Stimulated activated CD8-positive, alpha-beta memory T cell treated with anti-CD3 and anti-CD28 coated beads, Interleukin-12 subunit alpha, Interleukin-12 subunit beta, amount 100 ng/mL, for 4 hours (primary cell): ENCODE data around the gene COL4A6.

ENCODE experiments used
- DNase-seq: peaks from one replicate; pipeline ENCODE4 v3.0.0-alpha.2; 2020; ENCODE audit warnings: low read depth

Gene COL4A6

GRCh38 chrX:108270739-108271396 is 167.4 kb downstream of the COL4A6 start:
- DNase-seq = no peak

- no peak for DNase-seq
Observed at GRCh38 chrX:108270280-108270679, 167.9 kb downstream of the COL4A6 start.

DNA sequence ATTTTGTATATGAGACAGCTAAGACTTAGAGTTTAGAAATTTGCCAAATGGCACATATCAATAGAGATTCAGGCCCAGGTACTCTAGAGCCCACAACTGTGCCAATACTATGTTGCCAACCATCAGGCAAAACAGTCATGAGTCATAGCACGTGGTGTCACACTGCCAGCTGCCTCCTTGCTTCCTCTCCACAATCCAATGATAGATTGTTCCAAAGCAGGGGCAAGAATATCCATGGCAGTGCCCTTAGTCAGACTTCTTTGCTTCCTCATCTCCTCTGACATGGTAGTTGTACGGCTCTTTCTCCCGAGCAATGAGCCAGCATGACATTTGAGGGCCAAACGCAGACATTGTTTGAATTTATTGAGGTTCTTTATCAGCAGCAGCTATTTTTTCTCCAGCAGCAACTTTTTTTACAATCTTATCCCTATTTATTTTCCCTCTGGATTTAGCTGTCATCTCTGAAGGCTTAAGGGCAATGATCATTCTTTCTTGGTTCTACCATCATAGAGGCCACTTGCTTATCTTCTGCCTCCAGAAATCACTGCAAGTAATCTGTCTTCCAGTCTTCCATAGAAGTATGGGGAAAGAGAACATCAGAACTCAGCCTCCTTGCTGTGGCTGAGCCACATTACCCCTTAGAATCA is 169.7 kb downstream of the COL4A6 start:
- no peak for DNase-seq

DNA sequence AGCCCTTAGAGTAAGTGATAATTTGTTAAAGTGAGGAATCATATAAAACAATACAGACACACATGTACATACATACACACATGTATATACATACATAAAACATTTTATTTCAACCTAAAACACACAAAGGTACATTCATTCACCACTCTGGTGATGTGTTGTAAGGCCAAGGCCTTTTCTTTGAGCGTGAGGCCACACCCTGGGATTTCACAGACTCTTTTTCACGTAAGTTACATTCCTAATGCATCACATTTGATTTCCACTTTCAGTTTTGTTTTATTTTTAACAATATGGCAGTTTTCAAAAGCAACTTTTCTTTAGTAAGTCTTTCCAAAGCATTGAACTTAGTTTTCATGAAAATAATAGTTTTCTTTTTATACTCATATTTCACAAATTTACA is 170.7 kb downstream of the COL4A6 start:
- DNase-seq = no peak

- DNase-seq = no peak
Observed at GRCh38 chrX:108264376-108264775, 173.8 kb downstream of the COL4A6 start.

DNA sequence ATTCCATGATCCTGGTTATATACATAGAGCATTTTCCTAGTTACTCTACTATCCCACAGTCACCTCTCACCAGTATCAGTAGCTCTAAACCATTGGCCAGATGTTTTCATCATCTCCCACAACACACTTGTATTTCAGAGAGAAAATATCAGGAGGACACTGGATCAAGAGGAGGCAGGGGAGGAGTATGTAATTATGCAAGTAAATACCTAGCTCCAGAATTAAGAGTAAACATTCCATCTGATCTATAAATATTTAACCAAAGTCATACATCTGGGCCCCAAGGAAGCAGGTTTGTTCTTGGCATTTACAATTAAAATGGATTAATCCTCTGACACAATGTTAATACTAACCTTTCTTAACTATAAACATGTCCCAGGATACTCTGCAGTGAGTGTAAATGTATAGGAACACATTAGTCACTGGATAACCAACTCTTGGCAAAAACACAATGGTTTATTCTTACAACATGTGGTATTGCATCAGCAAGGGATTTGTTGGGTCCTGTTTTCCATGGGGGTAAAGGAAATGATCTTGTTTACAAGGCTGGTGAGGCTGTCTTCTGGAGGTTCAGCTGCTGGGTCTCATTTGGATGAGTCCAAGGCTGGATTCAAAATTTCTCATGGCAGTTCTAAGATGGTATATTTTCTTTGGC is 176.5 kb downstream of the COL4A6 start:
- no peak for DNase-seq

- no peak for DNase-seq
Observed at GRCh38 chrX:108257556-108257955, 180.7 kb downstream of the COL4A6 start.

DNA sequence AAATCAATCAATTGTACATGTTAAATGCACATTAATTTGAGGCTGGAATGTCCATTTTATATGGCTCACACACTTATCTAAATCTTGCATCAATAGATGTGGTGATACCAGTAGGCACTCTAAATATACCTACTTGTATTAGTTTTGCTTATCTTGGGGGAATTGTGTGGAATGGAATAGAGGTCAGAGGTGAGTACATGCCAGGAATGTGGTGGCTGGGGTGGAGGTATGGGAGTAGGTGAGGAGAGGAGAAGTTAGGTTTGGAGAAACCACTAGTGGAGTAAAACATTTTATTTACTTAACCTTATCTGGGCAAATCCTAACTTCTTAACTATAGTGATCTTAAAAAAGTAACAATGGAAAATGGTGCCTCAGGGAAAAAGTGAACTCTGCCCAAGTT is 183.6 kb downstream of the COL4A6 start:
- no peak for DNase-seq

DNA sequence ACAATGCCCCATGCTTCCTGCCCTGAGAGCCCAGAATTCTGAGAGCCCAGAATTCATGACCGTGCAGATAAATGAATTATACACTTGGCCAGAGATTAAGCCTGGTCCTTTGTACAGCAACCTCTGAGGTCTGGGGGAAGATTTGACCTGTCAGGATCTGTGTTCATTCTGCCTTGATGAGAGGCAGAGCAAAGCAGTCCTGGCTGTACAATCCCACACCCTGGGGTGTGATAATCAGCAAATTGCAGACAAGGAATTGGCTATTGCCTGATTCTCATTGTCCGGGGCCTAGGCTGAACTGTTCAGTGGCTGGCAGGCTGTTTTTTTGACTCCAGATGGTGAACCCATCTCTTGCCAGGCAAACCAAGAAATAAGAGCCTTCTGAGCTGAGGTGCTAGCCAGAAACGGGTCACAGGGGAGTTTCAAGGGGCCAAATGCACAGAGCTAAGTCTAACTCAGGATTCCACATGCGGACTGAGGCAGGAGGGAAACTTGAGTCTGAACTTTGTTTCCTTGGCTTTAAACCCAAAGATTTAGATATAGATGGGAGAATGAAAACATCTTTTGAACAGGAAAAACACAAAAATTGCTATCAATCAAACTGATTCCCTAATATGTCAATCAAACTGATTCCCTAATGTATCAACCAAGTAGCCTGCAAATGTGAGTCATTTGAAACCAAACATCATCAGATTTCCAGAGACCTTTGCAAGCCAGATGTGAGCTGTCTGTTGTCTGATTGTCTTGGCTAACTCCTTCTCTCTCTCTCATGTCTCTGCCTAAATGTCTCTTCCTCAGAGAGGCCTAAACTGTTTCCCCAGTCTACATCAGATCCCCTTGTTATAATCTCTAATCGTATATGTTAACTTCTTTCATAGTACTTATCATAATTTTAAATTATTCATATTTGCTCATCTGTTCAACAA is 187.3 kb downstream of the COL4A6 start:
- no peak for DNase-seq

DNA sequence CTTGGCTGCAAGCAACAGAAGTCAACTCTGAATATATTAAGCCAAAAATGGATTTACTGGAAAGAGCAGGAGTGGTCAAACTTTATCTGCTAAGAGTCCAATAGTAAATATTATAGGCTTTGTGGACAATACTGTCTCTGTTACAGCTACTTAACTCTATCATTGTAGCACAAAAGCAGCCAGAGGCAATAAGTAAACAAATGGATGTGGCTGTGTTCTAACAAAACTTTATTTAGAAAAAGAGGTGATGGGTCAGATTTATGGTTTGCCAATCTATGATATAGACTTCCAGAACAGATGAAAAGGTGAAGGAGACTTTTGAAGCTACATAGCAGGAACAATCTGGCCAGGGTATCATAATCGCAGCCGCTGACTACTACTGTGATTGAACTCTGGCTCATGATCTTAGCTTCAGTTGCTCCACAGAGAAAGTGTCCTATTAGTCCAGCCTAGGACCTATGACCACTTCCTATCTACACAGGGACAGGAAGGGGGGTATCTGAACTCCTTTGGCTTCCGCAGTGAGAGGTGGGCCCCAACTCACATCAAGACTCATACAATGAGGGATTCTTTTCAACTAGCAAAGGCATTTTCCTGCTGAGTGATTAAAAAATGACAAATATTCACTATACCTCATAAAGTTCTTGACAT is 191.8 kb downstream of the COL4A6 start:
- DNase-seq = no peak

GRCh38 chrX:108245462-108245861 is 192.8 kb downstream of the COL4A6 start:
- DNase-seq = no peak

GRCh38 chrX:108235986-108236385 is 202.2 kb downstream of the COL4A6 start:
- no peak for DNase-seq

DNA sequence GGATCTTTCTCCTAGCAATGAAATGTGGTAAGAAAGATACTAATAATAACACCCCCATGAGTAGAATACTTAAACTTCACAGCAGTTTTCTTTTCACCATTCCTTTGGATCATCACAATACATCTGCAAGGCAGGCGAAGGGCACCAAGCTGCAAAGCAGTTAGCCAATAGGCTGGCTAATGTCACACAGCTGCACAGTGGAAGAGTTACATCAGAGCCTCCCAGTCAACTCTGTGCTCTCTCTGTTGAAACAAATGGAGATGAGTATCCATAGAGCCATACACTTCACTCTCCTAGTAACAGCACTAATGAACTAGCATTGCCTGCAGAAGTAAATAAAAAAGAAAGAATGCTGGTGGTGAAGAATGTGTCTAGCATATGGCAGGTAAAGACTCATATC is 207.6 kb downstream of the COL4A6 start:
- DNase-seq = no peak

DNA sequence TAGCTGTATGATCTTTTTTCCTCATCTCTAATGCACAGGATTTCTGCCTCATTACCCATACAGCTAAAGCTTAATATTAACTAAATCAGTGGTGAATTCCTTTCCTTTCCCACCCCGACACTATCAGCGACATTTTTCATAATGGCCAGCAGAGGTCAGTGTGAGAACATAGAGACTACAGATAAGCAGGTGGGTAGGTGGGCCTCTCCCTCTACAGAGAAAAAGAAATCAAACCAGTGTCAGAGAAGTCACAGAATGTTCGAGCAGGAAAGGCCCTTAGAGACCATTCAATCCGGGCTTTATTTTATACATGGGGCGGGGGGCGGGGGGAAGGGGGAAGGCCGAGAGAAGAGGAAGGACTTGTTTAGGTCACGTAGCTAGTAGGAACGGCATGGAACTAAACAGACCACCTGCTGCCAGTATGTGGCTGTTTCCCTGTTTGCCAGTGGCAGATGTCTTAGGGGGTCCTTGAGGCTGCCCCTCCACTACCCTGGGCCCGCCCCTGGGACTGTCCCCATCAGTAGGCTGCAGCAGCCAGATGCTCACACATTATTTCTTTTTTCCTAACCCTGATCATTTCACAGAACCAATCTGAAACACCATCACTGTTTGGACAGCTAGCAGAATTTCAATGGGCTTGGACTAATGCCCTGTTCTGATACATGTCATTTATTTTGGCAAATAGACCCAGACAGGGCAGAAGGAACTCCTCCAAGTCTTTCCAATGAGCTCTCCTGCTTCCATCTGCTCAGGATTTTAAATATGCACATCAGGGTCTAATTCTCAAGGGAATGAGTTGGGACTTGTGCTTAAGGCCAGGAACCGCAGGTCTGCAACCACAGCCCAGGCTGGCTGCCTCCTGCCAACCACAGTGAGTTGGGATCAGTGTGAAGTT is 213.2 kb downstream of the COL4A6 start:
- no peak for DNase-seq

DNA sequence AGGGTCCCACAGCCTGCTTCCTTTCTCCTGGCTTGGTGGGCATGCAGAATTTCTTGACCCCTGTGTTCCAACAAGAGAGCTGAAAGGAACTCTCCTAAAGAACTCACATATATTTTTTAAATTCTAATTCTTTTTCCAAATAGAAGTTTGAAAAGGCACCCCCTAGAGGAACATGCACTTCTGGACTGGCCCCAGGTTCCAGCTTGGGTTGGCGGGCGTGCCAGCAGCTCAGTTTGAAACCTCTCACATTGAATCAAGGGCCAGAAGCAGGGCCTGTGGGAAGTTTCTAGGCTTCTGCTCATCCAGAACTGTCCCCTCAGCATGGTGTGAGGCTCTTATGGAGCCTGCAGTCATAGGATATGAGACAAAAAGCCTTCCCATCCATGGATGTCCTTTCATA is 214.0 kb downstream of the COL4A6 start:
- DNase-seq = no peak

DNA sequence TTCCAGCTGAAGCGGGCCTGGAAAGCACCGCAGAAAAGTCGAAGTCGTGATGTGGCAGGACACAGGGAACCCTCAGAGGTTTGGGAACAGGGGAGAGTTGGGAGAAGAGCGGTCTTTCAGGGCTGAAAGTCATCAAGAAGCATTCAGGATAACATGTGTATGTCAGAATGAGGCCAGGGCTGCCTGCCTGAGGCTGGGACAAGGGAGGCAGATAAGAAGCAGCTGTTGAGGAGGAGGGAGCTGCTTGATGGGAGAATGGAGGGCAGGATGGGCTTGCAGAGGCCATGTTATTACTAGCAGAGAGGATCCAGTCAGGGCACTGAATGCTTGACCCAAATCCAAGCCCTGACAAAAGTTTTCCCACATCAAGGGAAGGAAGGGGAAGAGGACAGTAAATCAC is 214.6 kb downstream of the COL4A6 start:
- no peak for DNase-seq

DNA sequence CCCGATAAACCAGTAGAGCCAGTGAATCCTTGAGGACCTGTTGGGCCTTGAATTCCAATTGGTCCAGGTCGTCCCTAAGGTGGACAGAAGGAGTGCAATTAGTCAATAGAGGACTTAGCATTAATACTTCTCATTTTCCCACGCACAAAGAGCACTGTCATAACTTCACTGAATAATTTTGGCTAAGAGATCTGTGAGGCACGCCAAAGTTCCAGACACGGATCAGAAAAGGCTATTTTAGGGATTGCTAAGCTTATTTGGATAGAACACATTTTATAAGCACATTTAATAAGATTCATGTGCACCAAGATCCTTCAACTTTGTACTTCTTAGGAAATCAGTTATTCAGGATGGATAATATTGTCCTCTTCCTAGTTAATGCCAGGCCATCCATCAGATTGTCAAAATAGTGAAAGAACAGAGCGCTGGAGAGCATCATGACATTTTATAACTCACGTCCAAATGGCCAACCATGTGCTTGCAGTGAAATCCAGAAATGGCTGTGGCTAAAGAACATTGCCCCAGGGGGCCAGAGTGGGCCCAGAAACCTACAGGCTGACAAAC is 216.8 kb downstream of the COL4A6 start:
- no peak for DNase-seq

- DNase-seq = no peak
Observed at GRCh38 chrX:108219949-108220601, 218.1 kb downstream of the COL4A6 start.

DNA sequence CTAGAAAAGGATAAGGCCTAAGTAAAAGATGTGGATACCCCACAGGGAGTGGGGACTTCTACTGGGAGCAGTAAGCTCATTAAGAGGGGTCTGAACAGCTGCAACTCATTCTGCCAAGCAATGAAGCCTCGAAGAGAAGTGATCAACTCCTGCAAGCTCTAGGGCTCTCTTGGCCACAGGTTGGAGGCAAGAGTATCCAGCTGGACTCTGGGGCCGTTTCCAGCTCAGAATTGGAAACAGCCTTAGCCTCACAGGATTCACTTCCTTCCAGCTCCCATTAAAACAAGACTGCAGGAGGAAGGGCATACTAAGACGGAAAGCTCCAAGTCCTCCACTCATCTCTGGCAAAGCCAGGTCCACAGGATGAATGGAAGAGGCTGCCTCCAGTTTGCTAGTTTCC is 220.3 kb downstream of the COL4A6 start:
- no peak for DNase-seq
